HCT116 (cell line): ENCODE data around the gene TMEM131.

ENCODE experiments used
- JUND ChIP-seq: IDR thresholded peaks from 2 replicates; pipeline ENCODE4 v1.6.1; 2012
- POLR2A ChIP-seq: IDR thresholded peaks from 2 replicates; pipeline ENCODE4 v1.7.0; 2011; ENCODE audit warnings: borderline replicate concordance; ENCODE audit not compliant: insufficient read depth, insufficient read length; ENCODE audit errors: extremely low read depth
- SP1 ChIP-seq: IDR thresholded peaks from 2 replicates; pipeline ENCODE4 v1.6.1; 2012; ENCODE audit warnings: low read depth
- ZFX ChIP-seq: fragments of 450-650 bp; IDR thresholded peaks from 2 replicates; pipeline ENCODE4 v1.6.1; 2017
- ZNF274 ChIP-seq: fragments of 200-500 bp; sonication (Bioruptor generic); IDR thresholded peaks from 2 replicates; pipeline ENCODE4 v1.6.1; 2014; ENCODE audit warnings: mild to moderate bottlenecking, low read depth, low read length, inconsistent platforms
- TF ChIP-seq, protein P1 (sequence below), 3 experiments: fragments of 200-600 bp in 1 of 3; sonication (generic) in 1 of 3; IDR thresholded peaks in 2 of 3; conservative IDR thresholded peaks in 1 of 3; 2 replicates each; pipeline ENCODE4 v1.5.1; 2012 to 2017; ENCODE audit warnings: low read depth in 2 of 3, low read length in 2 of 3, antibody characterized with exemption in 1 of 3, borderline replicate concordance in 1 of 3, control low read depth in 1 of 3, mild to moderate bottlenecking in 1 of 3, mixed read lengths in 1 of 3, mixed run types in 1 of 3, moderate library complexity in 1 of 3; ENCODE audit not compliant: insufficient read depth in 1 of 3

DNA sequence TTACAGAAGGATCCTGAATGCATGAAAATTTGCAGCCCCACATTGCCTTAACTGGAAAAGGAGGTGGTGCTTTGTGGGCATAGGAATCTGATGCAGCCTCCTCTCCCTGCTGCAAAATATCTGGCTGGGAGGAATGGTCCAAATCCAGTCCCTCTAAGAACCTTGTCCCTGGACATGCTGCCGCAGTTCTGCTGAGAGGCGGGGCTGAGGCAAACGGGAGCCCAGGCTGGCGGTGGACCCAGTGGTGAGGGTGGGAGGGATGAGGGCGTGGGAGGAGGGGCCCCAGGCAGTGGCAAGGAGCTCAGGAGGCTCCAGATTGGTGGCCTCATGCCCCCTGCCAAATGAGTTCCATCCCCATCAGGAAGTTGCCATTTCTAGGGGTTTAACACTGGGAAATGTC lies 246.2 kb downstream of the TMEM131 start:
- TF ChIP-seq ZFX: no peak
- TF ChIP-seq, protein P1, sequence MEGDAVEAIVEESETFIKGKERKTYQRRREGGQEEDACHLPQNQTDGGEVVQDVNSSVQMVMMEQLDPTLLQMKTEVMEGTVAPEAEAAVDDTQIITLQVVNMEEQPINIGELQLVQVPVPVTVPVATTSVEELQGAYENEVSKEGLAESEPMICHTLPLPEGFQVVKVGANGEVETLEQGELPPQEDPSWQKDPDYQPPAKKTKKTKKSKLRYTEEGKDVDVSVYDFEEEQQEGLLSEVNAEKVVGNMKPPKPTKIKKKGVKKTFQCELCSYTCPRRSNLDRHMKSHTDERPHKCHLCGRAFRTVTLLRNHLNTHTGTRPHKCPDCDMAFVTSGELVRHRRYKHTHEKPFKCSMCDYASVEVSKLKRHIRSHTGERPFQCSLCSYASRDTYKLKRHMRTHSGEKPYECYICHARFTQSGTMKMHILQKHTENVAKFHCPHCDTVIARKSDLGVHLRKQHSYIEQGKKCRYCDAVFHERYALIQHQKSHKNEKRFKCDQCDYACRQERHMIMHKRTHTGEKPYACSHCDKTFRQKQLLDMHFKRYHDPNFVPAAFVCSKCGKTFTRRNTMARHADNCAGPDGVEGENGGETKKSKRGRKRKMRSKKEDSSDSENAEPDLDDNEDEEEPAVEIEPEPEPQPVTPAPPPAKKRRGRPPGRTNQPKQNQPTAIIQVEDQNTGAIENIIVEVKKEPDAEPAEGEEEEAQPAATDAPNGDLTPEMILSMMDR (IDR thresholded peaks at IDR 0.05 in 2 of 3, conservative IDR thresholded peaks at IDR 0.05 in 1 of 3; ENCODE audit: borderline replicate concordance in 1 of 3, insufficient read depth in 1 of 3, low read depth in 2 of 3, low read length in 2 of 3): no peak
- TF ChIP-seq SP1: no peak
- TF ChIP-seq JUND: no peak
- TF ChIP-seq POLR2A: no peak
- TF ChIP-seq ZNF274: no peak
